ENCODE results near the gene DPP4.

DNA sequence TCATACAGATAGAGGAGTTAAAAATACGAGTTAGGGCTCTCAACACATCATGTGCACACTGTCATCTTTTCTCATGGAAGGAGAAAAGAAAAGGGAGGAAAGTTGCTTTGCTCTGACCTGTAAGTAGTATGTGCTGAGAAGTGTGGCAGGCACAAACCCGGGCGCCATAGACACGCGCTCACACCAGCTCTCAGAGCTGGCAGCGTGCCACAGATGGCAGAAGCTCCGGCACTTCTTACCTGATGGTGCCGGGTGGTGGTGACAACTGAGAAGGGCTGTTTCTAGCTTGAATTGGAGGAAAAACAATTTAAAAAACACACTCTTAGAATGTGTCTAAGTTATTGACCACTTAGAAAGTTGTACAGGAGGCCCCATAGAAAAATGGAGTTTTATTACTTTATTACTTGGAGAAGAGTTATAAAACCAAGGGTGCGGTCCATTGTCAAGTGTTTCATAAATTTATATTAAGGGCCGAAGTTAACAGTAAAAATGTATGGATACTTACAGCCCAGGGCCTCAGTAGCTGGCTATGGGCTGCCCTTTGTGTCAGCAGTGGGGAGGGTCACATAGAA, 92.2 kb downstream of the DPP4 start:
- TF ChIP-seq, protein P1, sequence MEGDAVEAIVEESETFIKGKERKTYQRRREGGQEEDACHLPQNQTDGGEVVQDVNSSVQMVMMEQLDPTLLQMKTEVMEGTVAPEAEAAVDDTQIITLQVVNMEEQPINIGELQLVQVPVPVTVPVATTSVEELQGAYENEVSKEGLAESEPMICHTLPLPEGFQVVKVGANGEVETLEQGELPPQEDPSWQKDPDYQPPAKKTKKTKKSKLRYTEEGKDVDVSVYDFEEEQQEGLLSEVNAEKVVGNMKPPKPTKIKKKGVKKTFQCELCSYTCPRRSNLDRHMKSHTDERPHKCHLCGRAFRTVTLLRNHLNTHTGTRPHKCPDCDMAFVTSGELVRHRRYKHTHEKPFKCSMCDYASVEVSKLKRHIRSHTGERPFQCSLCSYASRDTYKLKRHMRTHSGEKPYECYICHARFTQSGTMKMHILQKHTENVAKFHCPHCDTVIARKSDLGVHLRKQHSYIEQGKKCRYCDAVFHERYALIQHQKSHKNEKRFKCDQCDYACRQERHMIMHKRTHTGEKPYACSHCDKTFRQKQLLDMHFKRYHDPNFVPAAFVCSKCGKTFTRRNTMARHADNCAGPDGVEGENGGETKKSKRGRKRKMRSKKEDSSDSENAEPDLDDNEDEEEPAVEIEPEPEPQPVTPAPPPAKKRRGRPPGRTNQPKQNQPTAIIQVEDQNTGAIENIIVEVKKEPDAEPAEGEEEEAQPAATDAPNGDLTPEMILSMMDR (IDR thresholded peaks at IDR 0.05; ENCODE audit: extremely low read depth in 1 of 2, insufficient read depth in 1 of 2, low read depth in 1 of 2, low read length in 2 of 2), result no peak
- TF ChIP-seq POLR2A (IDR thresholded peaks at IDR 0.05; ENCODE audit: low read depth, low read length) (no peak), POLR2AphosphoS5 (IDR thresholded peaks at IDR 0.05; ENCODE audit: insufficient read depth, low read depth, low read length) (no peak), EZH2 (IDR thresholded peaks at IDR 0.05; ENCODE audit: borderline replicate concordance, low read depth, low read length, severe bottlenecking) (no peak), FOS (IDR thresholded peaks at IDR 0.05; ENCODE audit: borderline replicate concordance, insufficient read depth, low read length) (no peak), JUN (IDR thresholded peaks at IDR 0.05; ENCODE audit: borderline replicate concordance, insufficient read depth, insufficient read length, low read depth) (no peak)
- TF ChIP-seq, protein P2, sequence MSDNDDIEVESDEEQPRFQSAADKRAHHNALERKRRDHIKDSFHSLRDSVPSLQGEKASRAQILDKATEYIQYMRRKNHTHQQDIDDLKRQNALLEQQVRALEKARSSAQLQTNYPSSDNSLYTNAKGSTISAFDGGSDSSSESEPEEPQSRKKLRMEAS (IDR thresholded peaks at IDR 0.05; ENCODE audit: insufficient read depth, insufficient read length), result no peak
